IMR-90 (cell line): Measurements from ENCODE around the gene PHOSPHO2. TPM values are rescaled to one million over a fixed set of nuclear protein-coding genes. Genes with fewer than 3 reads are reported as not detected.

Source experiments
- ATAC-seq: fragments of 200-7000 bp; cut with Tn5 transposase; 2 replicates; pipeline ENCODE4 v1.9.1; 2020; ENCODE audit warnings: low read depth, mild to moderate bottlenecking, moderate library complexity
- BruUV-seq: library from RNA; stranded (reverse); fragments of 400-500 nt; replicated peaks from 2 replicates; lab custom pipeline; 2021; lab: Mats Ljungman, UMichigan
- CTCF ChIA-PET: fragments of 300-600 bp; formaldehyde crosslinking; extraction: SDS; loops from one replicate; lab custom pipeline; 2021; ENCODE audit warnings: antibody characterized with exemption; lab: Yijun Ruan, JAX
- POLR2A ChIA-PET: fragments of 300-600 bp; sonication (Branson Sonifier 250); formaldehyde crosslinking; loops from one replicate; lab custom pipeline; 2022; ENCODE audit warnings: antibody characterized with exemption; ENCODE audit not compliant: unreplicated experiment; lab: Charles Lee
- DNase-seq: peaks from one replicate; pipeline ENCODE4 v3.0.0; 2013
- H2AFZ ChIP-seq: replicated peaks from 2 replicates; pipeline ENCODE3; 2013; ENCODE audit warnings: low read length, mild to moderate bottlenecking; ENCODE audit not compliant: poor library complexity
- H2AK5ac ChIP-seq: 2 replicates; pipeline ENCODE4 v1.6.1; 2013; ENCODE audit warnings: low read depth, low read length, inconsistent platforms
- H2AK9ac ChIP-seq: replicated peaks from 2 replicates; pipeline ENCODE3; 2013; ENCODE audit warnings: mild to moderate bottlenecking, low read depth, low read length, moderate library complexity; ENCODE audit not compliant: poor library complexity
- H2BK120ac ChIP-seq: 2 replicates; pipeline ENCODE4 v1.6.1; 2013; ENCODE audit warnings: low read depth, low read length, inconsistent platforms
- H2BK15ac ChIP-seq: 3 replicates; pipeline ENCODE4 v1.6.1; 2013; ENCODE audit warnings: low read depth, low read length, inconsistent platforms
- H2BK20ac ChIP-seq: 2 replicates; pipeline ENCODE4 v1.6.1; 2013; ENCODE audit warnings: low read depth, mild to moderate bottlenecking, inconsistent platforms, low read length, moderate library complexity
- H2BK5ac ChIP-seq: 2 replicates; pipeline ENCODE4 v1.6.1; 2013; ENCODE audit warnings: mild to moderate bottlenecking, low read depth, low read length, inconsistent platforms; ENCODE audit not compliant: poor library complexity, severe bottlenecking
- H3K14ac ChIP-seq: replicated peaks from 2 replicates; pipeline ENCODE4 v1.6.1; 2013; ENCODE audit warnings: low read depth, low read length, inconsistent platforms
- H3K18ac ChIP-seq: 2 replicates; pipeline ENCODE4 v1.6.1; 2013; ENCODE audit warnings: low read depth, low read length, control low read depth
- H3K23ac ChIP-seq: 2 replicates; pipeline ENCODE4 v1.6.1; 2013; ENCODE audit warnings: low read depth, low read length, inconsistent platforms
- H3K27ac ChIP-seq: 2 replicates; pipeline ENCODE4 v1.5.1; 2013; ENCODE audit warnings: mild to moderate bottlenecking, control low read depth, low read length; ENCODE audit not compliant: insufficient read depth
- H3K27me3 ChIP-seq: 2 replicates; pipeline ENCODE4 v1.6.1; 2013; ENCODE audit warnings: low read length; ENCODE audit not compliant: control insufficient read depth, insufficient read depth
- H3K36me3 ChIP-seq: 2 replicates; pipeline ENCODE4 v1.6.1; 2013; ENCODE audit warnings: low read length, mixed read lengths; ENCODE audit not compliant: control insufficient read depth, insufficient read depth
- H3K4ac ChIP-seq: 2 replicates; pipeline ENCODE4 v1.6.1; 2013; ENCODE audit warnings: low read depth, low read length, inconsistent platforms
- H3K4me1 ChIP-seq: 2 replicates; pipeline ENCODE4 v1.6.1; 2013; ENCODE audit warnings: low read length, mixed read lengths; ENCODE audit not compliant: control insufficient read depth, insufficient read depth
- H3K4me2 ChIP-seq: 2 replicates; pipeline ENCODE4 v1.6.1; 2013; ENCODE audit warnings: low read depth, mild to moderate bottlenecking, control low read depth, low read length, moderate library complexity
- H3K4me3 ChIP-seq: 2 replicates; pipeline ENCODE4 v1.5.1; 2013; ENCODE audit warnings: low read depth, mild to moderate bottlenecking, control low read depth, low read length, moderate library complexity; ENCODE audit not compliant: insufficient read depth
- H3K56ac ChIP-seq: 2 replicates; pipeline ENCODE4 v1.6.1; 2013; ENCODE audit warnings: low read length, inconsistent platforms; ENCODE audit not compliant: insufficient read depth; ENCODE audit errors: extremely low read depth
- H3K79me1 ChIP-seq, 2 experiments: 2 replicates each; pipeline ENCODE4 v1.6.1; 2013; ENCODE audit warnings: low read length in 2 of 2, inconsistent platforms in 1 of 2, low read depth in 1 of 2
- H3K9ac ChIP-seq: 2 replicates; pipeline ENCODE4 v1.6.1; 2013; ENCODE audit warnings: low read depth, low read length, control low read depth
- H3K9me1 ChIP-seq: 2 replicates; pipeline ENCODE4 v1.6.1; 2013; ENCODE audit warnings: low read length, inconsistent platforms; ENCODE audit not compliant: insufficient read depth
- H3K9me3 ChIP-seq: 2 replicates; pipeline ENCODE4 v1.6.1; 2013; ENCODE audit warnings: low read length; ENCODE audit not compliant: control insufficient read depth, insufficient read depth
- H4K20me1 ChIP-seq: 2 replicates; pipeline ENCODE4 v1.6.1; 2013; ENCODE audit warnings: low read length, inconsistent platforms; ENCODE audit not compliant: insufficient read depth
- H4K5ac ChIP-seq: 2 replicates; pipeline ENCODE4 v1.6.1; 2013; ENCODE audit warnings: mild to moderate bottlenecking, low read depth, low read length, control low read depth
- H4K8ac ChIP-seq, 2 experiments: 2 replicates each; pipeline ENCODE4 v1.6.1; 2013; ENCODE audit warnings: low read depth in 2 of 2, low read length in 2 of 2, control low read depth in 1 of 2, inconsistent platforms in 1 of 2
- H4K91ac ChIP-seq: 2 replicates; pipeline ENCODE4 v1.6.1; 2013; ENCODE audit warnings: low read depth, low read length, inconsistent platforms; ENCODE audit not compliant: insufficient read depth
- POLR2A ChIP-seq: IDR thresholded peaks from 2 replicates; pipeline ENCODE4 v1.6.1; 2012; ENCODE audit warnings: mild to moderate bottlenecking, low read depth, low read length
- WGBS, 2 experiments: methylation state at CpG; one replicate each; pipeline versions ENCODE4 v1.1.5 to v1.1.7; 2013; ENCODE audit warnings: missing lambda C conversion rate in 2 of 2; ENCODE audit not compliant: insufficient read length in 1 of 2; ENCODE audit errors: extremely low coverage in 2 of 2; 5-methylcytosine and 5-hydroxymethylcytosine counted together
- dilution Hi-C: fragments of 300-500 bp; cut with HindIII; formaldehyde crosslinking; loops from one replicate; pipeline ENCODE4 v1.14.3; 2018; ENCODE audit warnings: low sequenced_read_pairs; ENCODE audit not compliant: unreplicated experiment
- in situ Hi-C: fragments of 300-500 bp; cut with MboI; formaldehyde crosslinking; loops from 3 replicates; pipeline ENCODE4 v1.14.3; 2019; ENCODE audit warnings: low sequenced_read_pairs, inconsistent platforms, mixed read lengths
- intact Hi-C: fragments of 100-400 bp; cut with micrococcal nuclease; formaldehyde crosslinking; loops from 2 replicates; pipeline ENCODE4 v1.10.0; 2022
- polyA plus RNA-seq, 3 experiments: library from polyadenylated mRNA; depleted of rRNA; stranded (reverse); fragments of >200 nt; gene quantifications; 2 replicates each; pipeline ENCODE4 v1.2.3, GENCODE V29; 2012; ENCODE audit warnings: low replicate concordance in 1 of 3
- total RNA-seq: library from RNA; depleted of rRNA; stranded (reverse); fragments of >200 nt; gene quantifications from 2 replicates; pipeline ENCODE4 v1.2.3, GENCODE V29; 2012

Gene PHOSPHO2
- total and polyA plus RNA-seq, 2 of the 4 experiments (the other 2 are of a cell fraction), result 0.48 to 0.54 TPM

DNA sequence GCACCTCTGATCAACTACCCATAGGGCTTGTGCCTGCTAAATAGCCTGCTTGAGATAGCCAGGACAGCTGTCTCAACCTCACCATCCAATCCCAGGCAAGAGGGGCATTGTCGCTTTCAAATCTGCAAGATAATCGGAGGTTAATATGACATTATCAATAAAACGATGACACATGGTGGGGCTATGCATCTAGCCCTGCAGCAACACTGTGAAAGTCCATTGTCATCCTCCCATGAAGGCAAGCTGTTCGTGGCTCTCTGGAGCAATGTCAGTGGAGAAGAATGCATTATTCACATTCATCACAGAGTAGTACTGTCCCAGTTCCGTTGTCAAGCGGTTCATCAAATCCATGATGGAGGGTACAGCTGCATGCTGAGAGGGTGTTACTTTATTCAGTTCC lies 20.4 kb downstream of the PHOSPHO2 start:
- H3K4ac ChIP-seq, result no peak overlapping the region
- no peak for ATAC-seq
- no peaks in the 10 kb centered on the region for H3K79me1 ChIP-seq
- H3K4me1 ChIP-seq, result peaks cover 15% of the 10 kb centered on the region; the same call in 1 of the 2 replicates
- H3K9me3 ChIP-seq, result no peaks in the 10 kb centered on the region
- no peak overlapping the region for H3K4me2 ChIP-seq
- ChIA-PET CTCF (no interaction called here), POLR2A (no interaction called here)
- intact Hi-C loops, result no loop called here
- H3K27ac ChIP-seq, result no peak overlapping the region
- H3K9ac ChIP-seq, result no peak overlapping the region
- H3K18ac ChIP-seq, result no peak overlapping the region
- WGBS, 2 experiments, result 100% methylated on average over 1 of the region's 6 CpGs; no CpG with 5 or more reads in 1 of the 2 experiments
- no peak overlapping the region for H3K56ac ChIP-seq
- H2BK5ac ChIP-seq, result no peak overlapping the region
- no peaks in the 10 kb centered on the region for H4K20me1 ChIP-seq
- no peak overlapping the region for H2BK120ac ChIP-seq
- H2AK9ac ChIP-seq, result no peak overlapping the region
- in situ Hi-C loops, result no loop called here
- no peak overlapping the region for H3K4me3 ChIP-seq
- H4K8ac ChIP-seq, result no peak overlapping the region
- no peak overlapping the region for H2BK20ac ChIP-seq
- H3K27me3 ChIP-seq, result no peaks in the 10 kb centered on the region
- H3K36me3 ChIP-seq, result peaks cover 3% of the 10 kb centered on the region
- H2BK15ac ChIP-seq, result no peak overlapping the region
- H3K23ac ChIP-seq, result no peak overlapping the region; the same call in 1 of the 2 replicates
- DNase-seq, result no peak
- no peak for TF ChIP-seq POLR2A
- no peak overlapping the region for H4K91ac ChIP-seq
- no peak overlapping the region for H3K14ac ChIP-seq
- BruUV-seq, result no TSS peak
- dilution Hi-C loops, result no loop called here
- H2AFZ ChIP-seq, result no peak overlapping the region
- no peak overlapping the region for H4K5ac ChIP-seq
- no peak overlapping the region for H2AK5ac ChIP-seq
- peaks cover 16% of the 10 kb centered on the region; the same call in 1 of the 2 replicates for H3K9me1 ChIP-seq
